COR-L47 (cell line): ENCODE data around the gene GLOD4.

ENCODE experiments used
- DNase-seq: peaks from one replicate; lab custom pipeline; 2025; lab: John Stamatoyannopoulos, UW

GLOD4 gene

GRCh38 chr17:742147-742793 is 39.8 kb downstream of the GLOD4 start:
- DNase-seq = no peak

GRCh38 chr17:740240-741017 is 41.7 kb downstream of the GLOD4 start:
- no peak for DNase-seq

- DNase-seq = no peak
These were observed 44.4 kb downstream of the GLOD4 start for GRCh38 chr17:737561-738113.

GRCh38 chr17:733743-734142 is 48.3 kb downstream of the GLOD4 start:
- DNase-seq = no peak

- DNase-seq = no peak
These were observed 49.0 kb downstream of the GLOD4 start for GRCh38 chr17:732902-733720.

- peak; percentile 29 for DNase-seq
These were observed 49.8 kb downstream of the GLOD4 start, which contains the start of gene TLCD3A for GRCh38 chr17:732067-732901. Gene TLCD3A (plus strand): TSS chr17:732596. CDS start chr17:732648, 52 bp downstream.

- DNase-seq = no peak
These were observed 50.4 kb downstream of the GLOD4 start for GRCh38 chr17:731644-732066.

- no peak for DNase-seq
These were observed 53.2 kb downstream of the GLOD4 start for GRCh38 chr17:728911-729310.

- DNase-seq = no peak
These were observed 55.7 kb downstream of the GLOD4 start for GRCh38 chr17:726271-726919.

- no peak for DNase-seq
These were observed 56.3 kb downstream of the GLOD4 start for GRCh38 chr17:725746-726145.

GRCh38 chr17:725084-725483 is 57.0 kb downstream of the GLOD4 start:
- no peak for DNase-seq

- DNase-seq = no peak
These were observed 60.5 kb downstream of the GLOD4 start for GRCh38 chr17:721540-721937.

GRCh38 chr17:720706-721539 is 61.2 kb downstream of the GLOD4 start:
- no peak for DNase-seq

- no peak for DNase-seq
These were observed 64.0 kb downstream of the GLOD4 start for GRCh38 chr17:718075-718474.
